GM21423 (cell line): ENCODE measurements around the gene LIX1.
"Not testable (repeated sequence)": the region's sequence is repeated elsewhere in the genome, so short reads cannot be mapped to it uniquely, and the experiment has no call there.

Experiments used
- ATAC-seq: cut with Tn5 transposase; IDR thresholded peaks from one replicate; pipeline ENCODE4 v1.9.1; 2021; ENCODE audit warnings: mild to moderate bottlenecking, moderate library complexity; ENCODE audit not compliant: unreplicated experiment

The LIX1 gene

GRCh38 chr5:97143704-97144103 lies 1.3 kb upstream of the LIX1 start:
- no peak for ATAC-seq

GRCh38 chr5:97141539-97141938 lies 872 bp downstream of the LIX1 start:
- no peak for ATAC-seq

GRCh38 chr5:97141031-97141430 lies 1.4 kb downstream of the LIX1 start:
- no peak for ATAC-seq

GRCh38 chr5:97140250-97140649 lies 2.2 kb downstream of the LIX1 start:
- not testable (repeated sequence) for ATAC-seq

- no peak for ATAC-seq
Observed at GRCh38 chr5:97136475-97136874, 5.9 kb downstream of the LIX1 start.

- no peak for ATAC-seq
Observed at GRCh38 chr5:97135868-97136267, 6.5 kb downstream of the LIX1 start.

- no peak for ATAC-seq
Observed at GRCh38 chr5:97134634-97135033, 7.8 kb downstream of the LIX1 start.

GRCh38 chr5:97133101-97133500 lies 9.3 kb downstream of the LIX1 start:
- ATAC-seq: no peak

- ATAC-seq: no peak
Observed at GRCh38 chr5:97131921-97132320, 10.5 kb downstream of the LIX1 start.

- no peak for ATAC-seq
Observed at GRCh38 chr5:97131139-97131710, 11.2 kb downstream of the LIX1 start.

- no peak for ATAC-seq
Observed at GRCh38 chr5:97127727-97128126, 14.7 kb downstream of the LIX1 start.

- no peak for ATAC-seq
Observed at GRCh38 chr5:97125125-97125683, 17.2 kb downstream of the LIX1 start.

- ATAC-seq: no peak
Observed at GRCh38 chr5:97124335-97124734, 18.1 kb downstream of the LIX1 start.

GRCh38 chr5:97121848-97122247 lies 20.6 kb downstream of the LIX1 start:
- no peak for ATAC-seq

- ATAC-seq: no peak
Observed at GRCh38 chr5:97120195-97120594, 22.2 kb downstream of the LIX1 start.

GRCh38 chr5:97119007-97119390 lies 23.4 kb downstream of the LIX1 start:
- ATAC-seq: no peak

- no peak for ATAC-seq
Observed at GRCh38 chr5:97118261-97119006, 24.0 kb downstream of the LIX1 start.

- no peak for ATAC-seq
Observed at GRCh38 chr5:97115932-97116331, 26.5 kb downstream of the LIX1 start.

- ATAC-seq: no peak
Observed at GRCh38 chr5:97112230-97112629, 30.2 kb downstream of the LIX1 start.

GRCh38 chr5:97111616-97112015 lies 30.8 kb downstream of the LIX1 start:
- ATAC-seq: no peak

- ATAC-seq: no peak
Observed at GRCh38 chr5:97111004-97111403, 31.4 kb downstream of the LIX1 start.

- no peak for ATAC-seq
Observed at GRCh38 chr5:97107318-97107717, 35.1 kb downstream of the LIX1 start.

- no peak for ATAC-seq
Observed at GRCh38 chr5:97106216-97106581, 36.2 kb downstream of the LIX1 start.
